Suprapubic skin (tissue), 3 donors: Measurements from ENCODE around the gene NINL.

Source experiments
- EP300 ChIP-seq: sonication (generic); formaldehyde crosslinking; IDR thresholded peaks from one replicate; pipeline ENCODE4 v1.6.1; 2017; ENCODE audit warnings: antibody characterized with exemption
- POLR2A ChIP-seq, 2 donors: fragments of 450-650 bp; IDR thresholded peaks; one replicate each; pipeline ENCODE4 v1.6.1; 2017; ENCODE audit warnings: antibody characterized with exemption in 2 of 2, mild to moderate bottlenecking in 2 of 2, moderate library complexity in 2 of 2
- TF ChIP-seq, protein P1 (sequence below), 2 donors: fragments of 200-600 bp in 1 of 2; fragments of 450-650 bp in 1 of 2; sonication (generic) in 1 of 2; IDR thresholded peaks; one replicate each; pipeline ENCODE4 v1.5.1; 2016 to 2019; ENCODE audit warnings: antibody characterized with exemption in 2 of 2, mild to moderate bottlenecking in 1 of 2, moderate library complexity in 1 of 2

DNA sequence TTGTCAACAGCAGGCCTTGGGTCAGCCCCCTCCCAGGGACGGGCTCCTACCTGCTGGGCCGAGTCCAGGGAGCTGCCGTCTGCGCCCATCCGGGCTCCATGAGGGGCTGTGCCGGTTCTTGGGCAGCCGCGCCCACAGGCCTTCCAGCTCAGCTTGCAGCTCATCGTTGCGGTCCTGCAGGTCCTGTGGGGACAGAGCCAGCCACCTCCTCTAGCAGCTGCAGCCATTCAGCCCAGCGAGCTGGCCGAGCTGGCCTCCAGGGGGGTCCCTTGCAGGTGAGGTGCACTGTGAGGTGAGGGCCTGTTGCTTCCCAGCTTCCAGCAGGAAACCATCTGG lies 103.4 kb downstream of the NINL start:
- TF ChIP-seq POLR2A (IDR thresholded peaks at IDR 0.05) = no peak
- TF ChIP-seq, protein P1, sequence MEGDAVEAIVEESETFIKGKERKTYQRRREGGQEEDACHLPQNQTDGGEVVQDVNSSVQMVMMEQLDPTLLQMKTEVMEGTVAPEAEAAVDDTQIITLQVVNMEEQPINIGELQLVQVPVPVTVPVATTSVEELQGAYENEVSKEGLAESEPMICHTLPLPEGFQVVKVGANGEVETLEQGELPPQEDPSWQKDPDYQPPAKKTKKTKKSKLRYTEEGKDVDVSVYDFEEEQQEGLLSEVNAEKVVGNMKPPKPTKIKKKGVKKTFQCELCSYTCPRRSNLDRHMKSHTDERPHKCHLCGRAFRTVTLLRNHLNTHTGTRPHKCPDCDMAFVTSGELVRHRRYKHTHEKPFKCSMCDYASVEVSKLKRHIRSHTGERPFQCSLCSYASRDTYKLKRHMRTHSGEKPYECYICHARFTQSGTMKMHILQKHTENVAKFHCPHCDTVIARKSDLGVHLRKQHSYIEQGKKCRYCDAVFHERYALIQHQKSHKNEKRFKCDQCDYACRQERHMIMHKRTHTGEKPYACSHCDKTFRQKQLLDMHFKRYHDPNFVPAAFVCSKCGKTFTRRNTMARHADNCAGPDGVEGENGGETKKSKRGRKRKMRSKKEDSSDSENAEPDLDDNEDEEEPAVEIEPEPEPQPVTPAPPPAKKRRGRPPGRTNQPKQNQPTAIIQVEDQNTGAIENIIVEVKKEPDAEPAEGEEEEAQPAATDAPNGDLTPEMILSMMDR (IDR thresholded peaks at IDR 0.05) = no peak
- no peak for TF ChIP-seq EP300
